Islet precursor cell (in vitro differentiated cells): Measurements from ENCODE around the gene SRGAP2C.
"Not testable (repeated sequence)": the region's sequence is repeated elsewhere in the genome, so short reads cannot be mapped to it uniquely, and the experiment has no call there.

Experiments
- DNase-seq: peaks from one replicate; pipeline ENCODE4 v3.0.0-alpha.2; 2018

The SRGAP2C gene

GRCh38 chr1:121184290-121185127 lies at the start of gene SRGAP2C, which contains the start of gene FAM72B:
TSS of gene SRGAP2C (plus strand) at chr1:121184975. CDS start at chr1:121187447, 2,472 bp downstream.
TSS of gene FAM72B (minus strand) at chr1:121184340. CDS start at chr1:121183489, 851 bp downstream.
- DNase-seq, result peak; percentile 99

GRCh38 chr1:121140393-121140792 lies 44.4 kb upstream of the SRGAP2C start:
- DNase-seq, result not testable (repeated sequence)

GRCh38 chr1:121148489-121149190 lies 36.1 kb upstream of the SRGAP2C start:
- not testable (repeated sequence) for DNase-seq

GRCh38 chr1:121151294-121151693 lies 33.5 kb upstream of the SRGAP2C start:
- not testable (repeated sequence) for DNase-seq

GRCh38 chr1:121152788-121153187 lies 32.0 kb upstream of the SRGAP2C start:
- not testable (repeated sequence) for DNase-seq

DNA sequence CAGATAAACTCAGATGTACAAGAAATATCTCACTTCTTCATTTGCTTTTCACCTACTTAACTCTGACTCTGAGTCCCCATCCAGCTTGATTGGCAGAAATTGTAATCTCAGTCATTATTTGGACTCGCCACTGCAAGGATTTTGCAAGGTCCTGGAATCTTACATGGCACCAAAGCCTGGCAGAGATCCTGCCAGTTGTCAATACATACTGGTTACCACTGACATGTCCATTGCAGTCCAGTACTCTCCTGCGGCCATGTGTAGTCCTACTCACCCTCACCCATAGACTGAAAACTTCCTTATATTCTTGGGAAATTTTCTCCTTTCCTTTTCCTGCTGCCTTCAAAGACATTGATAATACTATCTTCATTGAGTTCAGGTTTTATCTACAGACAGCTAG lies 30.0 kb upstream of the SRGAP2C start:
- DNase-seq, result not testable (repeated sequence)

DNA sequence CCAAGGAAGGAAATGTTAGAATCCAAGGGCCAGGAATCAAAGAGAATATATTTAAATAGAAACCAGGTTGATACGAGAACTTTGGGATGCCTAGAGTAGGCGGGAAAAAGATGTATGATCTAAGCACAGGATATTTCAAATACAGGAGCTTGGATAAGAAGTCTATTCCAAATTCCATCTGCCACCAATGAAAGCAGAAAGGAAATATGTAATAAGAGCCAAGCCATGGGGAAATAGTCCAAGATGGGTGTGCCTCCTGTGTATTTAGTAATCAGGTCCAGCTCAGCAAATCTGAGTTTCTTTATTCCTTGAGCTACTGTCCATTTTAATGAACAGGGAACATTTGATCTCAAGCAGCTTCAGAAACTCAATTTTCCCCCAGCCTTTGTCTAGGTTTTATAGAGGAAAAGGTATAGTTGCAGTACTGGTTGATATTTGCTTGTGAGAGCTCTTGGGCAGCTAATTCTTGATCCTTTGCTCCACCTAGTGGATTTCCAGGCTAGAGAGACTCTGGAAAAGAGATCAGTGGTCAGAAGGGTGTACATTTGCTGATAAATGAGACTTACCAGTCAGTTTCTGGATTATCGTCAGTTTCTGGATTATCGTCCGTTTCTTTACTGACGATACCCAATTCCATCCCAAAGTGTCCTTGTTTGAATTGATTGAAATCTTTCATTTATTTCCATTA lies 29.0 kb upstream of the SRGAP2C start:
- DNase-seq, result peak; percentile 47

DNA sequence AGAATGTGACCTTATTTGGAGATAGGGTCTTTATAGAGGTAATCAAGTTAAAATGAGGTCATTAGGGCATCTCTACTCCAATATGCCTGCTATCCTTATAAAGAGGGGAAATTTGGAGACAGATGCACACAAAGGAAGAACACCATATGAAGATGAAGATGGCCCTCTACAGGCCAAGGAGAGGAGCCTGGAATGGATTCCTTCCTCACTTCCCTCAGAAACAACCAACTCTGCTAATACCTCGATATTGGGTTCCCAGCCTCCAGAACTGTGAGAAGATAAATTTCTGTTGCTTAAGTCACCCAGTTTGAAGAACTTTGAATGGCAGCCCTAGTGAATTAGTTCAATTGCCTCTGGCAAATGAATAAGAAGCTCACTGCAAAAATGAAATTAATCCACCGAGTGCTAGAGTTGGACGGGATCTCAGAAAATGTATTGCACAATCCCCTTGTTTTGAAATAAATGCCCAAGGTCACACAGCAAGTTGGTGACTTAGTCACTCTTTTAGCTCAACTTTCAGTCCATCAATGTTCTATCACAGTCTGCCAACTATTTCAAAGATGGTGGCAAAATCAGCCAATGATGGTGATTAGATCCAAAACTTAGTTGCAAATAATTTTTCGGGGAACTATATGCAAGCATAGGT lies 27.7 kb upstream of the SRGAP2C start:
- DNase-seq, result not testable (repeated sequence)

GRCh38 chr1:121157609-121158008 lies 27.2 kb upstream of the SRGAP2C start:
- DNase-seq, result not testable (repeated sequence)

GRCh38 chr1:121160118-121160517 lies 24.7 kb upstream of the SRGAP2C start:
- peak; percentile 13 for DNase-seq

GRCh38 chr1:121161199-121161901 lies 23.4 kb upstream of the SRGAP2C start:
- not testable (repeated sequence) for DNase-seq

- peak; percentile 38 for DNase-seq
Observed at GRCh38 chr1:121163850-121164757, 20.7 kb upstream of the SRGAP2C start.

GRCh38 chr1:121165296-121165695 lies 19.5 kb upstream of the SRGAP2C start:
- DNase-seq, result not testable (repeated sequence)

DNA sequence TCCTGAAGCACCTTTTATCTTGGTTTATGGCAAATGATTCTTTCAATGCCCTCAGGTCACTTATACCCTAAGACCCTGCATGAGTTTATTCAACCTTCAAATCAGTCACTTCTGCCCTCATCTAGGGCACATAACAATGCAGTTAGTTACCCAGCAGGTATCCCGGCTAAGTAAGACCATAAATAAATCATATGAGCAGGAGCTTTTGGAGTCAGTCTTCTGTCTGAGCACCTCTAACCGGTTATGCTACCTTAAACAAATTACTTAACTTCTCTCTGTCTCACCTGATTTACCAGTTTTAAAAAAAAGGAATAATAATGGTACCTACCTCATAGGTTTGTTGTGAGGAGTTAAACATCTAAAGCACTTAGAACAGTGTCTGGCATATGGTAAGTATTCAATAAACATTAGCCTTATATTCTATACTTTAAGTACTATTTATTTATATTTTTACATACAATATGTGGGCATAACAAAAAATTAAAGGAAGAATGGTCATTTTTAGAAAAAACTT lies 17.5 kb upstream of the SRGAP2C start:
- not testable (repeated sequence) for DNase-seq

DNA sequence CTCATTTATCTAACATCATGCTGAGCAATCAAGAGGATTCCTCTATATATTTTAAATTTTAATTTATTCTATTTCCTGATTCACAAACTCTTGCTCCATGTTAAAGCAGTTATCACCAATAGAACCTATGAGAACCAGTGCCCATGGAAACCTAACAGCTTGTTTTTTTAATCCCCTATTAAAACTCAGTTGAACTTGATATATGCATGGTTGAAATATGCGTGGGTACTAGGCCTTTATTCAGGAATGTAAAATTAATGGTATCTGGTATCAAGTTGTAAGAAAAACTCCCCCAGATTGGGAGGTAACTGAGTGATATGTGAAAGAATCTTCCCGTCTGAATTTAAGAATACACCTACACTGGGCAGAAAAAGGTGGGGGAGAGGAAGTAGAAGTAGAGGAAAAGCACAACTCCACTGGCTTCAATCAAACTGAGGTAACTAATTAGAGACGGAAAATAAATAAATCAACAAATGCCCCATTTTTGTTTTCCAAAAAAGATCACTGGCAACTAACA lies 16.6 kb upstream of the SRGAP2C start:
- not testable (repeated sequence) for DNase-seq

- DNase-seq, result not testable (repeated sequence)
Observed at GRCh38 chr1:121176649-121177048, 8.1 kb upstream of the SRGAP2C start.

DNA sequence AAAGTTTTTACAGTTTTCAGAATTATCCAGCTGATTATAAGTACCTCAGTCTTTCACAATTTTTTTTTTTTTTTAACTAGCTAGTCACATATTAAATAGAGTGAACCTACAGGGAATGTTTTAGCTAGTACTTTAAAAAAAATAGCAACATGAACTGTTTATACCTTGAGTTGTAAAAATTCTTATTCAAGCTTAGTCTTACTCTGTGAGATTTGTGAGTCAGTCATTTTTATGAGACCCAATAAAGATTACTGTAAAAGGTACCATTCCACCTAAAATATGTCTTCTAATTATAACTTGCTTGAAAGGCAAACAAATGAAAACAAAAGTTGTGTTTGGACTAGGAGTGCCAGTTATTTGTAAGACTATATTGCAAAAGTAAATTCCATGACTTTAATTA lies 6.6 kb upstream of the SRGAP2C start:
- not testable (repeated sequence) for DNase-seq

DNA sequence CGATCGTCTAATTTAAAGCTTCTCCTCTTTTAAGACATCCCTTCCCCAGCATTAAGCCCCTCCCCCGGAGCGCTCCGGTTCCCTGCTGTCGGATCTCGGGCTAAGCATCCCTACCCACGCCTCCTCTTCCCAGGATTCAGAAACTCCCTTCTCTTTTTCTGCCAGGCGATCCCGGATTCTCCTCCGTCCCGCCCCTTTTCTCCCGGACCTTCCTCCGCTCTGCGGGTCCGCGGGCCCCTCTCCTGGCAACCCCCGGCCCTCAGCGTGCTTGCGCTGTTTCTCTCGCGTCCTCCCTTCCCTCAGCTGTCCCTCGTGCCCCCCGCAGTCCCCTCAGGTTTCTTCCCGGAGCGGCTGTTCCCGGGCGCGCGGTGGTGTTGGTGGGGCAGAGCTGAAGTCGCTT lies 908 bp upstream of the SRGAP2C start:
- DNase-seq, result peak; percentile 53

DNA sequence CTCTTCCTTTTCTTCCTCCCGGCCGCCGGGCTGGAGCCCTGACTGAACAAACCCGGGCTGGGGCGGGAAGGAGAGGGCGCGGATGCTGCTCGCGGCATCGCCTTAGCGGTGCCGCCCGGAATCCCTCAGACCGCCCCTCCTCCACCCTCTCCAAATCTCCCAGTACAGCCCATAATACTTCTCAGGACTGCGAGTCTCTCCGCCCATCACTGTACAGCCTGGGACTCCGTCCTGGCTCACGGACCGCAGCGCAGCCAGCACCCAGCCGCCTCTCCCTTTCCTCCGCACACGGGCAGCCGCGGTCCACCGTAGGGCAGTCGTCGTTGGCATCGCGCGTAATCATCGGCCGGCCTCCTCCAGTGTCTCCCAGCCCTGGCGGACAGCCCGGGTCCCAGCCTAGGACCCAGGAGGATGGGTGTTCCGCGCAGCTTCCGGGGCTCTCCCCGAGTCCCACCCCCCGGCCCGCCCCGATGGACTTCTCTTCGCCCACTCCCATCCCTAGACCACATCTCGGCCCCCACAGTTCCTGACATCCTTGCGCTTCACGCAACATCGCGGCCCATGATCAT lies 449 bp downstream of the SRGAP2C start:
- DNase-seq, result not testable (repeated sequence)

GRCh38 chr1:121186191-121186590 lies 1.4 kb downstream of the SRGAP2C start:
- DNase-seq, result not testable (repeated sequence)
